Suprapubic skin (tissue), 3 donors: ENCODE data around the gene KLK3.

ENCODE experiments used
- EP300 ChIP-seq: sonication (generic); formaldehyde crosslinking; IDR thresholded peaks from one replicate; pipeline ENCODE4 v1.6.1; 2017; ENCODE audit warnings: antibody characterized with exemption
- POLR2A ChIP-seq, 2 donors: fragments of 450-650 bp; IDR thresholded peaks; one replicate each; pipeline ENCODE4 v1.6.1; 2017; ENCODE audit warnings: antibody characterized with exemption in 2 of 2, mild to moderate bottlenecking in 2 of 2, moderate library complexity in 2 of 2
- TF ChIP-seq, protein P1 (sequence below), 2 donors: fragments of 200-600 bp in 1 of 2; fragments of 450-650 bp in 1 of 2; sonication (generic) in 1 of 2; IDR thresholded peaks; one replicate each; pipeline ENCODE4 v1.5.1; 2016 to 2019; ENCODE audit warnings: antibody characterized with exemption in 2 of 2, mild to moderate bottlenecking in 1 of 2, moderate library complexity in 1 of 2

DNA sequence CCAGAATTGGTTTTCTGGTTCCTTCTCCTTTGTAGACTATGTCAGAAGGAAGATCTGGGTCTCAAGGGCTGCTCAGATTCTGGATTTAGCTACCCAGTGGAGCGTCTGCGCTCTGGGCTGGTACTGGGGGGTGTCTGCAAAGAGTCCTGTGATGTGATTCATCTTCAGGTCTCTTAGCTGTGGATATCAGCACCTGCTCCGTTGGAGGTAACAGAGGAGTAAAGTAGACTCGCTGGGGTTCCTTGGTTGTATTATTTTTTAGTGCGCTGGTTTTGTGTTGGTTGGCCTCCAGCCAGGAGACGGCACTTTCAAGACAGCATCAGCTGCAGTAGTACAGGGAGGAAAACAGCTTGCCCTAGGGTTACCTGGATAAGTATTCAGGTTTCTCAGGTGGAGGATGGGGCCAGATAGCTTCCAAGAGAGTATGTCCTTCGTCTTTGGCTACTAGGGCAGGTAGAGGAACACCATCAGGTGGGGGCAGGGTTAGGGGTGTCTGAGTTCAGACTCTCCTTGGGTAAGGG, 11.0 kb upstream of the KLK3 start:
- TF ChIP-seq, protein P1, sequence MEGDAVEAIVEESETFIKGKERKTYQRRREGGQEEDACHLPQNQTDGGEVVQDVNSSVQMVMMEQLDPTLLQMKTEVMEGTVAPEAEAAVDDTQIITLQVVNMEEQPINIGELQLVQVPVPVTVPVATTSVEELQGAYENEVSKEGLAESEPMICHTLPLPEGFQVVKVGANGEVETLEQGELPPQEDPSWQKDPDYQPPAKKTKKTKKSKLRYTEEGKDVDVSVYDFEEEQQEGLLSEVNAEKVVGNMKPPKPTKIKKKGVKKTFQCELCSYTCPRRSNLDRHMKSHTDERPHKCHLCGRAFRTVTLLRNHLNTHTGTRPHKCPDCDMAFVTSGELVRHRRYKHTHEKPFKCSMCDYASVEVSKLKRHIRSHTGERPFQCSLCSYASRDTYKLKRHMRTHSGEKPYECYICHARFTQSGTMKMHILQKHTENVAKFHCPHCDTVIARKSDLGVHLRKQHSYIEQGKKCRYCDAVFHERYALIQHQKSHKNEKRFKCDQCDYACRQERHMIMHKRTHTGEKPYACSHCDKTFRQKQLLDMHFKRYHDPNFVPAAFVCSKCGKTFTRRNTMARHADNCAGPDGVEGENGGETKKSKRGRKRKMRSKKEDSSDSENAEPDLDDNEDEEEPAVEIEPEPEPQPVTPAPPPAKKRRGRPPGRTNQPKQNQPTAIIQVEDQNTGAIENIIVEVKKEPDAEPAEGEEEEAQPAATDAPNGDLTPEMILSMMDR (IDR thresholded peaks at IDR 0.05) = no peak
- TF ChIP-seq POLR2A (IDR thresholded peaks at IDR 0.05) (no peak), EP300 (no peak)
